ENCODE results near the gene GFY.

The GFY gene

DNA sequence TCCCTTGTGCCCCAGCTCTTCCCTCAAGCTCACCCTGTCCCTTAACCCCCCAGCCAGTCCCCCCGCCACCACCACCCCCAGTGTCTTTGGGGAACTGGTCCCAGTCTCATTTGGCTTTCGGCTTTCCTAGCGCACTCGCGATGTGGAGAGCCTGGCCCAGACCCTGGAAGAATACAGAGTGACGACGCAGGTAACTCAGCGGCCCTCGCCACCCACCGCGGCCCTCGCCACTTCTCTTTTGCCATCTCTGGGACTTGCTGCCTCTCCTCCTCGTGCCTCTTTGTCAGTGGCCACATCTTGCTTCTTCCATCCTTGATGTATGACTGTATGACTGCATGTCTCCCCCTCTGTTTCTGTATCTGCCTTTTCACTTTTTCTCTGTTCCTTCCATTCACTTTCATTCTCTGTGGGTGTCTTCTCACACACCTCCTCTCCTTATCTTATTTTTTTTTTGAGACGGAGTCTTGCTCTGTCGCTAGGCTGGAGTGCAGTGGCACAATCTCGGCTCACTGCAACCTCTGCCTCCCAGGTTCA lies 17.6 kb upstream of the GFY start:
- H3K4me3 ChIP-seq (ENCODE audit: low read depth, low read length): no peak overlapping the region
- DNase-seq (ENCODE audit: low read depth): no peak

DNA sequence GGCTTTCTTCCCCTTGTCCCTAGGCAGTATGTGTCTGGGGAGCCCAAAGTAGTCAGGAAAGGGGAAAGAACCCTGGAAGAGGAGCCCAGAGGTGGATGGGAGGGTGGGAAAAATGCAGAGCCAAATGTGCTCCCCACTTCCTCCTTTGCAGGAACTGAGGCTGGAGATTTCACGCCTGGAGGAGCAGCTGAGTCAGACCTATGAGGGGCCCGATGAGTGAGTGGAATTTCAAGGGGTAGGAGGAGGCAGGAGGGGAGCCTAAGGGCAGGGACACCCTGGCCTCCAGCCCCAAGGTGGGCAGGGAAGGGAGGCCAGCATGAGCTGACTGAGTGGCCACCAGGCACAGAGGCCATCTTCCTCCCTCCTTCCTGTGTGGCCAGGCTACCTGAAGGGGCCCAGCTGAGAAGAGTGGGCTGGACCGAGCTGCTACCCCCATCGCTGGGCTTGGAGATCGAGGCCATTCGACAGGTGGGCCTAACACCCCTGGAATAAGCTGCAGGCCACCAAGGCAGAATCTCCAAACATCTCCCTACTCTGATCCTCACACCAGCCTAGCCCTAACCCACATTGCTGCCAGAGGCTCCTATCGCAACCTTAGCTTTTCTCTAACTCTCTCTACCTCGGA lies 16.3 kb upstream of the GFY start:
- no peak overlapping the region for H3K4me3 ChIP-seq (ENCODE audit: low read depth, low read length)
- DNase-seq (ENCODE audit: low read depth): no peak

DNA sequence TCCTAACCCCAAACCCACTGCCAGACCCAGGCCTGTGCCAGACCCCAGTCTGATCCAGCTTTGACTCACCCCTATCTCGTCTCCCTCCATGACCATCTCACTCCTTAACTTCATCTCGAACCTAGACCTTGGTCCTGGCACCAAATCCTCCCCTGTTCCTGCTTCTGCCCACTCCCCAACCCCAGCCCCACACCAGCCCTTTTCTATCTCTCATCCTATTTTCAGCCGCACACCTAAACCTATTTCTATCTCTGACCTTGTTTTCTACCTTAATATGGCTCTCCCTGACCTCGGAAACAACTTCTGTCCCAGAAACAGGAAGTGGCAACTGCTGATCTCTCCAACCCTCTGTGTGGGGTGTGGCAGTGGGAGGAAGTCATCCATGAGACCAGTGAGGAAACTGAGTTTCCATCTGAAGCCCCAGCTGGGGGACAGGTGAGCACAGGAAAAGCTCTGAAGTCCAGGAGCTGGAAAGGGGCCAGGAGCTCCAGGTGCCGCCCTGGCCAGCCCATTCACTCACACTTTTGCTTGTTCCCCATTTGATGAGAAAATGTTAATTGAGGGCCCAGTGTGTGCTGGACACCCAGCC lies 15.7 kb upstream of the GFY start:
- no peak overlapping the region for H3K4me3 ChIP-seq (ENCODE audit: low read depth, low read length)
- no peak for DNase-seq (ENCODE audit: low read depth)

DNA sequence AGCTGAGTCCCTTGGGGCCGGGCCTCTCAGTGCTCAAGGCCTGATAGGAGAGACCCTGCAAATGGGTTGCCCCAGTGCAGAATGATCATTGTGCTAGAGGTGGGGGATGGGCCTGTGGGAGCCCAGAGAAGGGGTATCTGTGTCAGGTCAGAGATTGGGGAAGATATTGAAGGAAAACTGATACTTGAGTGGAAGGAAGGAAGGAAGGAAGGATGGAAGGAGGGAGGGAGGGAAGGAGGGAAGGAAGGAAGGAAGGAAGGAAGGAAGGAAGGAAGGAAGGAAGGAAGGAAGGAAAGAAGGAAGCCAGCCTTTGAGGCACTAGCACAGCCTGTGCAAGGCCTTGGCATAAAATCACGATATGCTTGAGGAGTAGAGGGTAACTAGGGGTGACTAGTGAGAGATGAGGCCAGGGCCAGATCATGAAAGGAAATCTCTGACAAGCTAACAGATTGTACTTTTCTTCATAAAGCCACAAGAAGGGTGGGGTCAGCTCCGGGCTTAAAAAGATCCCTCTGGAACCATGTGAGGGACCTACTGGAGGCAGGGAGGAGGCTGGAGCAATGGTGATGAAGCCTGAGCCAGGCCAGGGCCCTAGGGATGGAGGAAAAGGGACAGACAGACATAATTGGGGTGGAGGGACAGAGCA lies 13.4 kb upstream of the GFY start:
- no peak overlapping the region for H3K4me3 ChIP-seq (ENCODE audit: low read depth, low read length)
- DNase-seq (ENCODE audit: low read depth): no peak

DNA sequence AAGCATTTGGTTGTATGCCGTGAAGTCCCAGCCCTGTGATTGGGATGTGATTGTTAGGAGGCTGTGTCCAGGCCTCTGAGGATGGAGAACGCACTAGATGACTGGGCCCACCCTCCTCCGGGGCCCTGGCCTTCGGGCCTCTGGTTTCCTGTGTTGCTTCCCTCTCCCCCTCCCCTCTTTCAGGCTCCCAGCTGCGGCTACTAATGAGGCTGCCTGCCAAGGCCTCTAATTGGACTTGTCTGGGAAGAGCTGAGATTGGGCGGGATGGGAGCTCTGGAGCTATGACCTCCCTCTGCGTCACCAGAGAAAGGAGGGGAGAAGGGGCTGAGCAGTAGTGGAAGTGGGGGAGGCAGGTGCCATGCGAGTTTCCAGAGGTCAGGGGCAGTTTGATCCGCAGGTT lies 11.8 kb upstream of the GFY start:
- DNase-seq (ENCODE audit: low read depth): no peak
- no peak overlapping the region for H3K4me3 ChIP-seq (ENCODE audit: low read depth, low read length)

DNA sequence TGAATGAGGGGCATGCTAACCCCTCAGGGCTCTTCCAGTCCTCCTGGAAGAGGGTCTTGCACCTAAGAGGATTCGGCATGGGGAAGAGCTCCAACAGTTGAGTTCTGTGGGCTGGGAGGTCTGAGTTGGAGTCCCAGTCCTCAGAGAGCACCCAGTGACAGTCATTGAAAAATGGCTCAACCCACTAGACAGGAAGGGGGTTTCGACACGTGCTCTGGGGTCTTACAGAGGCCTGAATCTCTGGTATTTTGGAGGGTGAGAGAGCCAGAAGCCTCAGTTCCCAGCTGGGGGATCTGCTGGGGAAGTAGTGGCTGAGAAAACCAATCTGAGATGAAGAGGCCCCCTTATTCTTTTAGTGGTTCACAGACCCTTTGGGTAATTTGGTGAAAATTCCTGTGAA lies 10.9 kb upstream of the GFY start:
- DNase-seq (ENCODE audit: low read depth): no peak

DNA sequence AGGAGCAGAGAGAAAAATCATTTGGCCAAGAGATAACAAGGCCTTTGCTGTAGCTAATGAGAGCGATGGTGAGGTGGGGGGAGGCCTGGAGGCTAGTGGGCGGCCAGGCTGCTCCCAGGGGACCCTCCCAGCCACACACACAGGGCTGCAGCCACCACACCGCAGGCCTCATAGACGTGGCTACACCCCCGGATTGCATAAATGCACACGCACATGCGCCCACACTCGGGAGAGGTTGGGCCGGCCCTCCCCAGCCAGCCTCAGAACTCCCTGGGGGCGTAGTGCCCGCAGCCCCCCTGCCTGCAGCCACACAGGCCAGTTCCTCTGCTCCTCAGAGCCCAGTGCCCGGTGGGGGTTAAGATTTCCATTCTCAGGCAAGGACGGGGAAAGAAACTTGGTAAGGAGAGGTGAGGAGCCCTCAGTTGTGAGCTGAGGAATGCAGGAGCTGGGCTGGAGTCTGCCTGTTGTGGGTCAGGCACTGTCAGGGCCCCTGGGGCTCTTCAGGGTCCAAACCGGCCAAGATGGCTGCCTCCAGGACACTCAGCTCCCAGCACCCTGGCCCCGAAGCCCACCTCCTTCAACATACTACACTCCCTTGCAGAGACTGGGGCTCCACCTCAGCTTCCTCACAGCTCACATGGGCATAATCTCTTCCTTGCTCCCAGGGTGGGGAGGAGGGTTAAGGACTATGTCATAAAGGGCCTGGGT lies 9.9 kb upstream of the GFY start:
- peak; percentile 28 for DNase-seq (ENCODE audit: low read depth)
- no peak overlapping the region for H3K4me3 ChIP-seq (ENCODE audit: low read depth, low read length)

More for the DNA sequence above, 10.9 kb upstream of the GFY start:
- H3K4me3 ChIP-seq (ENCODE audit: low read depth, low read length): no peak overlapping the region

DNA sequence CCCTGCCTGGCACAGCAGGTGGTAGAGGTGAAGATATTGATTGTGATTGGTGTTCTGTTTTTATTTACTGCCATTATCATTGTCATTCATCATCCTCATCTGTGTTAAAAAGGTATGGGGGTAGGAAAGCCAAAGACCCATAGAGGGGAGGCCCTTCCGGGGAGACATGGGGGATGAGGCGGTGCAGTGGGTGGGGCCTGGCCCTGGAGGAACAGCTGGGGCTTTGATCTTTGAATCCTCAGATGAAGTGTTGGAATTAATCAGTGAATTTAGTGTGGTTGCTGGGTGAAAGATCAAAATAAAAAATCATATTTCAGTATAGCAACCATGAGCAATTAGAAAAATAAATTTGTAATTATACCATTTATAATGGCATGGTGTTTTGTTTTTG lies 9.4 kb upstream of the GFY start:
- DNase-seq (ENCODE audit: low read depth): no peak
- H3K4me3 ChIP-seq (ENCODE audit: low read depth, low read length): no peak overlapping the region

DNA sequence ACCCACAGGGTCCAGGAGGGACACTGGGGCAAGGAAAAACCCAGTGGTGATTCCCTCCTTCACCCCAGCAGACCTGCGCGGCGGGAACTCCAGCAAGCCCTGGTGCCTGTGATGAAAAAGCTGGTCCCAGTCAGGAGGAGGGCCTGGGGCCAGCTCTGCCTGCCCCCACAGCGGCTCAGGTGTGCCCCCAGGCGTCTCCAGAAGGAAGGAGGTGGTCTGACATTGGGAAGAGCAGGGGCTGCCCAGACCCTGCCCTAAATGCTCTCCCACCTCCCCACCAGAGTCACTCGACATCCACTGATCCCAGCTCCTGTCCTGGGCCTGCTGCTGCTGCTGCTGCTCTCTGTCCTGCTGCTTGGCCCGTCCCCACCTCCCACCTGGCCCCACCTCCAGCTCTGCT lies 8.1 kb upstream of the GFY start:
- no peak overlapping the region for H3K4me3 ChIP-seq (ENCODE audit: low read depth, low read length)
- no peak for DNase-seq (ENCODE audit: low read depth)

DNA sequence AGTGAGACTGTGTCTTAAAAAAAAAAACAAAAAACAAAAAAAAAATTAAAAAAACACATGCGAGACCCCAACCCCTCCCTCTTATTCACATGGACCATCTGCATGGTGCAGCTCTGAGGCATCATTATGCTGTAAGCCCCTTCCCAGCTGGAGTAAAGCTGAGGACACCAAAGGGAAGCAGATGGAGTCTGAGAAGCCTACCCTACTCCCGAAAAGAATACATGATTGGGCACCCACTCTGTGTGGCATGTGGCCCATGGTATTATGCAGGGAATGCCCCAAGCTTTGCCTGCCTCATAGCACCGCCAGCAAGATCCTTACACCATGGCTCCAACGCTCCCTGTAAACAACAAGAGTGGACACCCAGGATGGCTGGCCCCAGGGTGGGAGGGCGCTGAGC lies 6.7 kb upstream of the GFY start:
- no peak for DNase-seq (ENCODE audit: low read depth)
- H3K4me3 ChIP-seq (ENCODE audit: low read depth, low read length): no peak overlapping the region

DNA sequence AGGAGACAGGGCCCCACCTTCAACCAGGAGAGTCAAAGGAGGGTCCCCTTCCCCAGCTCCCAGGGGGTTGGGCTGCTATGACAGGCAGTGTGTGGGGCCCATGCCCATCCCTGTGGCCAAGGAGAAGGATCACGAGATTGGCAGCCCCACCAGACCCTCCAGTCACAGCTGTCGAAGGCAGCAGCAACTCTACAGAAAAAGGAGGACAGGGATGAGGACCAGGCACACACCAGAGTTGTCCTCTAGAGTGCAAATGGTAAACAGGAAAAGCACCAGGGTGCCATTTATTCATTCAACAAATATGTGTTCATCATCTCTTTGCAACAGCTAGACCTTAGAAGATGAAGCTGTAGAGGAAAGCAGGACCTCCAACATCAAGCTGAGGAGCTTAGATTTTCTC lies 6.0 kb upstream of the GFY start:
- H3K4me3 ChIP-seq (ENCODE audit: low read depth, low read length): no peak overlapping the region
- no peak for DNase-seq (ENCODE audit: low read depth)

DNA sequence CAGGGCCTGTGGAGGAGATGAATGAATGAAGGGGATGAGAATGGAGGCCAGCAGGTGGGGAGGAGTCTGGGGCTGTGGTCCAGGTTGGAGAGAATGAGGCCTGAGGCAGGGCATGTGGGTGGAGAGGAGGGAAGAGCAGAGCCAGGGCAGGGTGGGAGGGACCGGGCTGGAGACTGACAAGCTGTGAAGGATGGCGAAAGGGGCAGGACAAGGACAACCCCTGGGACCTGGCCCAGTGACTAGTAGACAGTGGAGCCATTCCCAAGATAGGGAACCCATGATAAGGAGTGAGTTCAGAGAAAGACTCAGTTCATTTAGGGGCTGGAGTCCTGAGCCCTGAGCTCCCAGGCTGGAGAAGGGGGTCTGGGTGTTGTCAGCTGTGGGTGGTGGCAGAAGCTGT lies 5.0 kb upstream of the GFY start:
- no peak for DNase-seq (ENCODE audit: low read depth)
- no peak overlapping the region for H3K4me3 ChIP-seq (ENCODE audit: low read depth, low read length)

DNA sequence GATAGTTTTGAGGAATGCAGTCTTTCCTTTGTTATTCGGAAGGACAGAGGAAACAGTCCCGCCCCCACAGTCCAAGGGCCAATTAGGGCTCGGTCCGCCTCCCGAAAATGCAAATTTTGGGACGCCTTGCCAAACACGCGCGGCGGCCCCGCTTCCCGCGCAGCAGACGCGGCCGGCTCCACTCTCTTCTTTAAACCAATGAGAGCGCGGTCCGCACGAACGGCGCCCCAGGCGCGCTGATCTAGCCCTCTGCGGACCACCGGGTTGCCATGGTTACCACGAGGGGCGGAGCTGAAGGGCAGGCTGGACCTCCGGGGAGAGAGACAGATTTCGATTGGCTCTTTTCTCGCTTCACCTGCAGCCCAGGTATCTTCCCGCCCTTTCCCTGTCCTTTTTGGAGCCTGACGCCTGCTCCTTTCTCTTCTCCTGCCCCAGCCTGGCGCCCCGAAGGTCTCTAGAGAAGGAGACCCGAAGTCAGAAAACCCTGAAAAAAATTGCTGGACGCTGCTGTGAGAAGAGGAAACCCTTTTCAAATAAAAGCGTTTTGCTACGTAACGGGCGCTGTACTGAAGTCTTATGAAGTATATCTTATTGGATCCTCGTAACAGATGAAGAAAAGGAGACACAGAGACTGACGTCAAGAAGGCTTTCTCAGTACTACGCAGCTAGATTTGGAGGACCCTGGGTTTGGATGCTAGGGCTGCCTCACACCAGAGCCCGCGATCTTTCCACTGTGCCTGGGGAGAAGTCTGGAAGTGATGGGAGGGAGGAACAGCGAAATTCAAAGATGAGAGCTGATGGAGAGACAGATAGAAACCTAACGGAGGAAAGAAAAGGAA lies 3.9 kb upstream of the GFY start:
- DNase-seq (ENCODE audit: low read depth): no peak
- H3K4me3 ChIP-seq (ENCODE audit: low read depth, low read length): peak overlapping the region; percentile 11

DNA sequence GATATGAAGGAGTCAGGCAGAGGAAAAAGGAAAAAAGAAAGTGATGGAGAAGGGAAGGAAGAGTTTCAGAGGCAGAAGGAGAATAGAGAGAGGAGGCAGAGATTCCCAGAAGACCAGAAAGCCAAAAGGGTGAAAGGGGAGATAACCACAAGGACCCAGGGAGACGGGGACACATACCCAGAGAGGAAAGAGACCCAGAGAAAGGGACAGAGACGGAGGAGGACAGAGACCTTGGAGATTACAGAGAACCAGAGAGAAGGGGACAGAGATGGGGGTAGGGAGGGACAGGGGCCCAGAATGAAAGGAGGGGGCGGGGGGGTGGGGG lies 3.3 kb upstream of the GFY start:
- no peak for DNase-seq (ENCODE audit: low read depth)
- no peak overlapping the region for H3K4me3 ChIP-seq (ENCODE audit: low read depth, low read length)

DNA sequence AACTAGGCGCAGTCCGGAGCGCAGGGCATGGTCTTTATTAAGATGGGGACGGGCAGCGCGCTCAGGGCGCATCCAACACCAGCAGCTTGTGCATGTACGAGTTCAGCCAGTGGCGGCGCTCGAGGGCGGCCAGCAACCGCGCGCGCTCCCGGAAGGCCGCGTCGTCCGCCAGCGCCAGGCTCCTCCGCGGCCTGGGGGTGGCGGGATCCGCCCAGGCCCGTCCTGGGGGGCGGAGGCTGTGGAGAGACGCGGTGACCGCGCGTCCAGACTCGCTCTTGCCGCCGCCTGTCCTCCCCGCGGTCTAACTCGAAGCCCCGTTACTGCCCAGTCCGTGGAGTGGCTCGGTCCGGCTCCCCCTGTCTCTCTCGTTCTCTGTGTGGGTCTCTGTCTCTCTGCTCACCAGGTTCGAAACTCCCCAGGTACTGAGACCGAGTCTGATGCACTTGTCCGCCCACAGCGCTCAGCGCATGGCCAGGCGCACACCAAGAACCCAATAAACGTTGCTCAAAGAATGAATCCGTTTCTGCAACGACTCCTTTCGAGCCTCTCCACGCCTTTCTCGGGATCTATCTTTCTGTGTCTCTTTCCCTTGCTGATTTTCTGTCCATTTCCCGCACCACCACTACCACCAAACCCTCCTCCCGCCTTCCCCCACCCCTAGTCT lies 2.6 kb upstream of the GFY start:
- no peak for DNase-seq (ENCODE audit: low read depth)

DNA sequence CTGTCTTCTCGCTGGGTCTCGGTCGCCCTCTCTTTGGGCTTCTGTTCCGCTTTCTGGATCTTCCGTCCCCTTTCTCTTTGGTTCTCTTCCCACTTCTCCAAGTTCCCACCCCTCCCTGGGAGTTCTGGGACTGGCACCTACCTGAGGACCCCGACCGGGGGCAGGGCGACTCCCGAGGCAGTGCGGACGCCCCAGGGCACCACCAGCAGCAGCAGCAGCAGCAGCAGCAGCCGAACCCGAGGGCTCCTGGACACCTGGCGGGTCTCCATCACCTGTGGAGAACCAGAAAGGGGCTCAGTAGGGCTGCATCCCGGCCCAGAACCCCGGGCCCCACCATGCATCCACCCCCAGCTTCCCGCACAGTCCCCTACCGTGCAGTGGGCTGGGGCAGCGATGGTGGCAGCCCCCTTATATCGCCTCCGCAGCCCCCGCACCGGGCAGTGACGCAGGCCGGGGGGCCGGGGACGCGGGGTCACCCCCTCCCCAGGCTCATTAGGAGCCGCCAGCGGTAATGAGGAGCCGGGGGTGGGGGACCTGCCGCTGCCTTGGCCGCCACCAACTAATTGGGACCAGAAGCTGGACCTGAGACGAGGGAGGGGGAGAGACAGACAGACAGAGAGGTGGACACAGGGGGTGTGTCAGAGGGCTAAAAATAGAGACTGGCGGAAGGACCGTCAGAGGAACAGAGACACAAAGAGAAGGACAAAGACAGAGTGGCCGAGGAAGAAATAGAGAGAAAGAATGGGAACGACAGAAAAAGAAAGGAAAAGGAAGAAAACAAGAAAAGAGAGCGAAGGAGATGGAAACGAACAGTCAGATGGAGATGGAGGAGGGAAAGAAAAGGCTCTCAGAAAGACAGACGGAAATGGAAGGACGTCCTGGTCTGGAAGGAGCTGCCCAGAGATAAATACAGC lies 1.9 kb upstream of the GFY start, which contains the start of gene PTH2:
Gene PTH2, minus strand, starts transcription at position 371 of the 914 bp plus-strand sequence. Its CDS starts 102 bp downstream, at position 269.
- DNase-seq (ENCODE audit: low read depth): no peak
- H3K4me3 ChIP-seq (ENCODE audit: low read depth, low read length): no peak within 1 kb of the TSS

More for the DNA sequence above, 2.6 kb upstream of the GFY start:
- no peak overlapping the region for H3K4me3 ChIP-seq (ENCODE audit: low read depth, low read length)

DNA sequence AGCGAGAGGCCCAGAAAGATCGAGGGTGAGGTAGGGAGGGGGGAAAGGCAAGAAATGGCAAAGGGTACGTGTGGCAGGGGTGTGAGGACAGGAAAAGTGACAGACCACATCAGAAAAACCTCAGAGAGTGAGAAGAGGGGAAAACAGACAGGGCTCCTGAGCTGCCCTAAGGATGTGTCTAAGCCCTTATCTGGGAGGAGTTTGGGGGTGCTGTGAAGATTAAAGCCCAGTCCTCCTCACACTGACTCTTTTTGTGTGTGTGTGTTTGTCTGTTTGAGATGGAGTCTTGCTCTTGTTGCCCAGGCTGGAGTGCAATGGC lies 1.2 kb upstream of the GFY start:
- no peak for DNase-seq (ENCODE audit: low read depth)
- H3K4me3 ChIP-seq (ENCODE audit: low read depth, low read length): no peak overlapping the region

DNA sequence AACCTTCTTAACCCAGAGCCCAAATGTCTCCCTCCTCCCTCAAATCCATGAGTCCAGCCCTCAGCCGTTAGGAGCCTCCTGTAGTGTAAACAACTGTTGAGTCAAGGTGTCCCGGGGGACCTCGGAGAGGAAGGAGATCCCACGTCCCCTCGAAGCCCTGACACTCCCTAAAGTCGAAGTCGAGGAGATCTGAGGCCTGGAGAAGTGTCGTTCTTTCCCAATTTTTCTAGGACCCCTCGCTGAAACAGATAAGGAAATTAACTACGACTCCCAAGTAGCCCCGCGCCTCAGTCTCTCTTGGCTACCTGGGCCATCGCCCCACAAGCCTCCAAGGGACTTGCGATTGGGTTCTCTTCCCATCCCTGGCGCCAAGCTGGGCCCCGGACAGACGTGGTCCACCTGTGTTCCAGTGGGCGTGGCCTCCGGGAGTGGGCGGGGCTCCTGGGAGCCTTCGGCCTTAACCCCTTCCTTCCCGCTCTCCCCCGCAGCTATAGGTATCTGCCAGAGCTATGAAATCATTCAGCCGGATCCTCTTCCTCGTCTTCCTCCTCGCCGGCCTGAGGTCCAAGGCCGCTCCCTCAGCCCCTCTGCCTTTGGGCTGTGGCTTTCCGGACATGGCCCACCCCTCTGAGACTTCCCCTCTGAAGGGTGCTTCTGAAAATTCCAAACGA lies 869 bp downstream of the GFY start:
- no peak for DNase-seq (ENCODE audit: low read depth)
- no peak overlapping the region for H3K4me3 ChIP-seq (ENCODE audit: low read depth, low read length)

Measured in skeletal muscle cell (primary cell).